ENCODE measurements around the gene CFAP61.

Gene CFAP61

GRCh38 chr20:20220134-20220533, 167.8 kb downstream of the CFAP61 start:
- H3K36me3 ChIP-seq (ENCODE audit: insufficient read depth): no peaks in the 10 kb centered on the region
- peaks cover 5% of the 10 kb centered on the region for H3K4me1 ChIP-seq (ENCODE audit: low read depth, poor library complexity, severe bottlenecking)
- no peaks in the 10 kb centered on the region for H4K20me1 ChIP-seq (ENCODE audit: insufficient read depth)
- no peak overlapping the region for H3K4me2 ChIP-seq
- TF ChIP-seq, protein P1, sequence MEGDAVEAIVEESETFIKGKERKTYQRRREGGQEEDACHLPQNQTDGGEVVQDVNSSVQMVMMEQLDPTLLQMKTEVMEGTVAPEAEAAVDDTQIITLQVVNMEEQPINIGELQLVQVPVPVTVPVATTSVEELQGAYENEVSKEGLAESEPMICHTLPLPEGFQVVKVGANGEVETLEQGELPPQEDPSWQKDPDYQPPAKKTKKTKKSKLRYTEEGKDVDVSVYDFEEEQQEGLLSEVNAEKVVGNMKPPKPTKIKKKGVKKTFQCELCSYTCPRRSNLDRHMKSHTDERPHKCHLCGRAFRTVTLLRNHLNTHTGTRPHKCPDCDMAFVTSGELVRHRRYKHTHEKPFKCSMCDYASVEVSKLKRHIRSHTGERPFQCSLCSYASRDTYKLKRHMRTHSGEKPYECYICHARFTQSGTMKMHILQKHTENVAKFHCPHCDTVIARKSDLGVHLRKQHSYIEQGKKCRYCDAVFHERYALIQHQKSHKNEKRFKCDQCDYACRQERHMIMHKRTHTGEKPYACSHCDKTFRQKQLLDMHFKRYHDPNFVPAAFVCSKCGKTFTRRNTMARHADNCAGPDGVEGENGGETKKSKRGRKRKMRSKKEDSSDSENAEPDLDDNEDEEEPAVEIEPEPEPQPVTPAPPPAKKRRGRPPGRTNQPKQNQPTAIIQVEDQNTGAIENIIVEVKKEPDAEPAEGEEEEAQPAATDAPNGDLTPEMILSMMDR (conservative IDR thresholded peaks at IDR 0.05; ENCODE audit: low read depth, low read length): no peak
- H3K79me2 ChIP-seq (ENCODE audit: insufficient read depth, low read depth): no peaks in the 10 kb centered on the region
- H3K4me3 ChIP-seq (IDR thresholded peaks at IDR 0.05; ENCODE audit: insufficient read depth, low read depth, low read length): no peak overlapping the region
- H3K9ac ChIP-seq: no peak overlapping the region
- H2AFZ ChIP-seq (ENCODE audit: low read depth): no peak overlapping the region
- H3K27me3 ChIP-seq (ENCODE audit: insufficient read depth, low read depth): no peaks in the 10 kb centered on the region
- no peak overlapping the region for H3K27ac ChIP-seq

- H3K27me3 ChIP-seq (ENCODE audit: insufficient read depth, low read depth): no peaks in the 10 kb centered on the region
- H3K79me2 ChIP-seq (ENCODE audit: insufficient read depth, low read depth): no peaks in the 10 kb centered on the region
- no peak overlapping the region for H2AFZ ChIP-seq (ENCODE audit: low read depth)
- H3K4me1 ChIP-seq (ENCODE audit: low read depth, poor library complexity, severe bottlenecking): peaks cover 3% of the 10 kb centered on the region
- H3K4me2 ChIP-seq: no peak overlapping the region
- no peak overlapping the region for H3K27ac ChIP-seq
- H3K4me3 ChIP-seq (IDR thresholded peaks at IDR 0.05; ENCODE audit: insufficient read depth, low read depth, low read length): no peak overlapping the region
- no peaks in the 10 kb centered on the region for H4K20me1 ChIP-seq (ENCODE audit: insufficient read depth)
- TF ChIP-seq, protein P1 (conservative IDR thresholded peaks at IDR 0.05; ENCODE audit: low read depth, low read length): no peak
- H3K36me3 ChIP-seq (ENCODE audit: insufficient read depth): no peaks in the 10 kb centered on the region
- H3K9ac ChIP-seq: no peak overlapping the region
Observed at GRCh38 chr20:20223981-20224380, 171.6 kb downstream of the CFAP61 start.

DNA sequence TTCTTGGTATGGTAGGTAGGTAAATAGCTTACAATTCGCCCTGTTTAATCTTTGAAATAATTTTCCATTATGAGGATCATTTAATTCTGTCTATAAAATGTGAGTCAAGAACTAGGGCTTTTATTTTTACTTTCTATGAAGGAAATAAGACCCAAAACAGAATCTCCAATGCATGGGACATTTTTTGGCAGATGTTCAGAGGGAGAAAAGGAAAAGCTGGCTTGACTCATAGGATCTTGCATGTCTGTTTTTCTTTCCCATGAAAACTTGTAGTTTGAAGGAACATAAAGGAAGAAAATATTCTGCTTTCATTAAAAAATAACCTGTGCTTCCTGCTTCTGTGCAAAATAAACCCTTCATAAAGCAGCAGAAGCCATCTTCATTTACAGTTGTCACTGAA, 172.5 kb downstream of the CFAP61 start:
- Histone ChIP-seq H3K9ac (no peak overlapping the region), H3K4me3 (IDR thresholded peaks at IDR 0.05; ENCODE audit: insufficient read depth, low read depth, low read length) (no peak overlapping the region), H3K4me2 (no peak overlapping the region), H3K4me1 (ENCODE audit: low read depth, poor library complexity, severe bottlenecking) (peaks cover 8% of the 10 kb centered on the region), H4K20me1 (ENCODE audit: insufficient read depth) (no peaks in the 10 kb centered on the region), H3K27ac (no peak overlapping the region), H3K27me3 (ENCODE audit: insufficient read depth, low read depth) (no peaks in the 10 kb centered on the region), H3K36me3 (ENCODE audit: insufficient read depth) (no peaks in the 10 kb centered on the region), H2AFZ (ENCODE audit: low read depth) (no peak overlapping the region), H3K79me2 (ENCODE audit: insufficient read depth, low read depth) (no peaks in the 10 kb centered on the region)
- TF ChIP-seq, protein P1 (conservative IDR thresholded peaks at IDR 0.05; ENCODE audit: low read depth, low read length): no peak

- no peaks in the 10 kb centered on the region for H3K27me3 ChIP-seq (ENCODE audit: insufficient read depth, low read depth)
- no peak overlapping the region for H3K4me3 ChIP-seq (IDR thresholded peaks at IDR 0.05; ENCODE audit: insufficient read depth, low read depth, low read length)
- no peaks in the 10 kb centered on the region for H3K79me2 ChIP-seq (ENCODE audit: insufficient read depth, low read depth)
- no peak overlapping the region for H3K9ac ChIP-seq
- no peak overlapping the region for H3K4me2 ChIP-seq
- H3K4me1 ChIP-seq (ENCODE audit: low read depth, poor library complexity, severe bottlenecking): peaks cover 15% of the 10 kb centered on the region
- no peaks in the 10 kb centered on the region for H3K36me3 ChIP-seq (ENCODE audit: insufficient read depth)
- no peaks in the 10 kb centered on the region for H4K20me1 ChIP-seq (ENCODE audit: insufficient read depth)
- H2AFZ ChIP-seq (ENCODE audit: low read depth): no peak overlapping the region
- TF ChIP-seq, protein P1 (conservative IDR thresholded peaks at IDR 0.05; ENCODE audit: low read depth, low read length): no peak
- H3K27ac ChIP-seq: no peak overlapping the region
Observed at GRCh38 chr20:20225325-20226043, 173.2 kb downstream of the CFAP61 start.

Data from KMS-11 (cell line).